ENCODE results near the gene RAB40B. TPM values are rescaled to one million over a fixed set of nuclear protein-coding genes. Genes with fewer than 3 reads are reported as not detected.
"Not testable (repeated sequence)": the region's sequence is repeated elsewhere in the genome, so short reads cannot be mapped to it uniquely, and the experiment has no call there.

Gene RAB40B
- total RNA-seq, 1 donor from 2014 or later: 5.5 TPM

GRCh38 chr17:82668631-82669099 lies 29.8 kb downstream of the RAB40B start:
- DNase-seq (ENCODE audit: low spot score): no peak

- DNase-seq (ENCODE audit: low spot score): no peak
Measured at GRCh38 chr17:82668024-82668630, 30.4 kb downstream of the RAB40B start.

GRCh38 chr17:82667668-82668000 lies 30.9 kb downstream of the RAB40B start:
- DNase-seq (ENCODE audit: low spot score): no peak

- no peak for DNase-seq (ENCODE audit: low spot score)
Measured at GRCh38 chr17:82666931-82667667, 31.4 kb downstream of the RAB40B start.

- no peak for DNase-seq (ENCODE audit: low spot score)
Measured at GRCh38 chr17:82665891-82666290, 32.6 kb downstream of the RAB40B start.

- DNase-seq (ENCODE audit: low spot score): no peak
Measured at GRCh38 chr17:82665217-82665616, 33.3 kb downstream of the RAB40B start.

GRCh38 chr17:82664701-82665182 lies 33.8 kb downstream of the RAB40B start:
- no peak for DNase-seq (ENCODE audit: low spot score)

GRCh38 chr17:82664276-82664575 lies 34.3 kb downstream of the RAB40B start:
- no peak for DNase-seq (ENCODE audit: low spot score)

GRCh38 chr17:82663381-82664275 lies 34.9 kb downstream of the RAB40B start:
- DNase-seq (ENCODE audit: low spot score): no peak

- DNase-seq (ENCODE audit: low spot score): no peak
Measured at GRCh38 chr17:82662711-82663261, 35.7 kb downstream of the RAB40B start.

- DNase-seq (ENCODE audit: low spot score): no peak
Measured at GRCh38 chr17:82661717-82662683, 36.5 kb downstream of the RAB40B start.

- no peak for DNase-seq (ENCODE audit: low spot score)
Measured at GRCh38 chr17:82659886-82660285, 38.6 kb downstream of the RAB40B start.

- DNase-seq (ENCODE audit: low spot score): no peak
Measured at GRCh38 chr17:82658796-82659452, 39.6 kb downstream of the RAB40B start.

GRCh38 chr17:82658331-82658730 lies 40.2 kb downstream of the RAB40B start:
- DNase-seq (ENCODE audit: low spot score): no peak

- DNase-seq (ENCODE audit: low spot score): no peak
Measured at GRCh38 chr17:82657926-82658325, 40.6 kb downstream of the RAB40B start.

- DNase-seq (ENCODE audit: low spot score): no peak
Measured at GRCh38 chr17:82656266-82656665, 42.2 kb downstream of the RAB40B start.

- DNase-seq (ENCODE audit: low spot score): no peak
Measured at GRCh38 chr17:82655523-82655922, 43.0 kb downstream of the RAB40B start.

- DNase-seq (ENCODE audit: low spot score): no peak
Measured at GRCh38 chr17:82655038-82655479, 43.4 kb downstream of the RAB40B start.

- DNase-seq (ENCODE audit: low spot score): not testable (repeated sequence)
Measured at GRCh38 chr17:82654611-82655010, 43.9 kb downstream of the RAB40B start.

Data from mesenteric fat pad (tissue), 1 donor.